GM12878 (cell line): ENCODE data around the gene GLG1. TPM values are rescaled to one million over a fixed set of nuclear protein-coding genes. Genes with fewer than 3 reads are reported as not detected.

Experiments
- ATAC-seq: fragments of 200-7000 bp; cut with Tn5 transposase; 3 replicates; pipeline ENCODE4 v1.9.1; 2020; ENCODE audit warnings: mild to moderate bottlenecking, moderate library complexity
- BruUV-seq: library from RNA; stranded (reverse); fragments of 400-500 nt; replicated peaks from 2 replicates; lab custom pipeline; 2021; lab: Mats Ljungman, UMichigan
- CTCF ChIA-PET: fragments of 300-600 bp; sonication (Branson Sonifier 250); formaldehyde crosslinking; extraction: SDS; loops from one replicate; lab custom pipeline; 2021; ENCODE audit warnings: inconsistent platforms; lab: Yijun Ruan, JAX
- POLR2A ChIA-PET: fragments of 350-600 bp; formaldehyde crosslinking; extraction: SDS; loops from one replicate; lab custom pipeline; 2021; ENCODE audit warnings: inconsistent platforms; lab: Charles Lee
- RAD21 ChIA-PET: fragments of 300-600 bp; sonication (Branson Sonifier 250); formaldehyde crosslinking; loops from one replicate; lab custom pipeline; 2023; ENCODE audit warnings: antibody characterized with exemption; ENCODE audit not compliant: unreplicated experiment; lab: Charles Lee
- SMC1A ChIA-PET: fragments of 300-600 bp; sonication (Branson Sonifier 250); formaldehyde crosslinking; loops from one replicate; lab custom pipeline; 2023; ENCODE audit not compliant: unreplicated experiment, uncharacterized antibody; lab: Charles Lee
- DNase-seq: peaks from one replicate; pipeline ENCODE4 v3.0.0-alpha.2; 2011; ENCODE audit warnings: low read depth, low spot score
- FAIRE-seq: peaks from 3 replicates; lab custom pipeline; 2011; peaks lifted over from hg19 to GRCh38; lab: Jason Lieb, UNC
- H2AFZ ChIP-seq: 2 replicates; pipeline ENCODE4 v1.6.0; 2011; ENCODE audit warnings: low read depth, low read length, control low read depth; ENCODE audit not compliant: control insufficient read depth
- H3K27ac ChIP-seq: 2 replicates; pipeline ENCODE4 v1.5.1; 2011; ENCODE audit warnings: control low read depth; ENCODE audit not compliant: control insufficient read depth, insufficient read depth
- H3K27me3 ChIP-seq, 2 experiments: replicated peaks in 1 of 2; 2 replicates each; pipeline versions ENCODE4 v1.6.0 to v1.6.1; 2011; ENCODE audit warnings: low read length in 1 of 2; ENCODE audit not compliant: control insufficient read depth in 2 of 2, insufficient read depth in 2 of 2
- H3K36me3 ChIP-seq, 2 experiments: 2 replicates each; pipeline ENCODE4 v1.5.1; 2011; ENCODE audit warnings: low read length in 1 of 2; ENCODE audit not compliant: control insufficient read depth in 2 of 2, insufficient read depth in 2 of 2
- H3K4me1 ChIP-seq: 2 replicates; pipeline ENCODE4 v1.6.1; 2011; ENCODE audit warnings: mild to moderate bottlenecking, low read length, moderate library complexity, mixed read lengths; ENCODE audit not compliant: control insufficient read depth, insufficient read depth
- H3K4me2 ChIP-seq: 2 replicates; pipeline ENCODE4 v1.6.0; 2011; ENCODE audit warnings: control low read depth; ENCODE audit not compliant: control insufficient read depth, insufficient read depth
- H3K4me3 ChIP-seq: fragments of 200-600 bp; sonication (generic); 2 replicates; pipeline ENCODE4 v1.5.1; 2016
- H3K79me2 ChIP-seq: 2 replicates; pipeline ENCODE4 v1.6.0; 2011; ENCODE audit warnings: low read length; ENCODE audit not compliant: control insufficient read depth, insufficient read depth
- H3K9ac ChIP-seq: 2 replicates; pipeline ENCODE4 v1.8.0; 2011; ENCODE audit warnings: low read length, control low read depth, mixed read lengths; ENCODE audit not compliant: control insufficient read depth, insufficient read depth
- H3K9me3 ChIP-seq: replicated peaks from 3 replicates; pipeline ENCODE4 v1.5.1; 2011; ENCODE audit warnings: mild to moderate bottlenecking, low read length; ENCODE audit not compliant: control insufficient read depth, insufficient read depth
- H4K20me1 ChIP-seq: 2 replicates; pipeline ENCODE4 v1.6.0; 2011; ENCODE audit not compliant: control insufficient read depth, insufficient read depth
- PRDM15 ChIP-seq: fragments of 450-650 bp; formaldehyde crosslinking; IDR thresholded peaks from 2 replicates; pipeline ENCODE4 v1.4.0; 2020; ENCODE audit warnings: mild to moderate bottlenecking, moderate library complexity
- WGBS: methylation state at CpG from one replicate; pipeline ENCODE4 v1.1.6; 2016; ENCODE audit warnings: low lambda C conversion rate; ENCODE audit not compliant: insufficient replicate concordance, insufficient coverage; ENCODE audit errors: missing lambda C conversion rate; 5-methylcytosine and 5-hydroxymethylcytosine counted together
- in situ Hi-C: fragments of 300-500 bp; cut with MboI; formaldehyde crosslinking; loops from 9 replicates; pipeline ENCODE4 v1.14.3; 2018; ENCODE audit warnings: mixed read lengths
- intact Hi-C: fragments of 100-400 bp; cut with micrococcal nuclease; formaldehyde crosslinking; loops from one replicate; pipeline ENCODE4 v1.14.2; 2022; ENCODE audit not compliant: unreplicated experiment
- polyA plus RNA-seq, 11 experiments: library from polyadenylated mRNA; depleted of rRNA in 4 of 11; unstranded in 6 of 11; stranded (reverse) in 5 of 11; fragments of >200 nt; fragmentation: Nextera tagmentation in 4 of 11; fragmentation: Illumina TruSeq in 1 of 11; extraction: Ambion mirVana in 4 of 11; extraction: Trizol in 1 of 11; gene quantifications; 1 replicate in 1 of 11; 2 replicates in 10 of 11; pipeline versions ENCODE4 v1.2.1 to v1.2.3, GENCODE V29; 2011 to 2016; ENCODE audit warnings: inconsistent platforms in 2 of 11, missing spikeins in 2 of 11, low read depth in 1 of 11
- total RNA-seq, 4 experiments: library from RNA; depleted of rRNA in 3 of 4; stranded (reverse); fragments of >200 nt in 3 of 4; fragmentation: Illumina TruSeq in 1 of 4; extraction: Trizol in 1 of 4; gene quantifications; 2 replicates each; pipeline versions ENCODE4 v1.2.1 to v1.2.3, GENCODE V29; 2013 to 2021

Gene GLG1
- total and polyA plus RNA-seq, 10 of the 15 experiments (the other 5 are each of a cell fraction or from before 2014, with no cell fraction given): 7.6 to 49.4 (median 28.2) TPM

- TF ChIP-seq PRDM15: no peak
- intact Hi-C loops: no loop called here
- no peak overlapping the region for H2AFZ ChIP-seq
- H3K36me3 ChIP-seq: peaks cover 0 to 3% of the 10 kb centered on the region in 2 experiments; a peak in 1 of 4 replicates
- no peak for ATAC-seq
- ChIA-PET POLR2A (interaction anchor here (0.6 to 0.8 kb wide), 2 partner anchors 14 to 980 kb away, joined by 3 read pairs; partner anchors contain the start of gene TMEM231), CTCF (interaction anchor here (1.2 kb wide), 1 partner anchor 10 kb away, joined by 3 read pairs; no protein-coding TSS in a partner anchor), RAD21 (no interaction called here), SMC1A (interaction anchor here (0.8 to 2.7 kb wide), 2 partner anchors 11 to 12 kb away, joined by 4 to 16 read pairs; no protein-coding TSS in a partner anchor)
- no peak overlapping the region for H3K27ac ChIP-seq
- H3K4me2 ChIP-seq: no peak overlapping the region
- no peaks in the 10 kb centered on the region for H4K20me1 ChIP-seq
- no peak for FAIRE-seq
- no TSS peak for BruUV-seq
- no peak for DNase-seq
- H3K27me3 ChIP-seq: no peaks in the 10 kb centered on the region
- WGBS: 99% methylated on average over 12 of the region's 12 CpGs
- no peak overlapping the region for H3K9ac ChIP-seq
- in situ Hi-C loops: no loop called here
- peaks cover 21% of the 10 kb centered on the region for H3K4me1 ChIP-seq
- no peaks in the 10 kb centered on the region for H3K9me3 ChIP-seq
- peaks cover 57% of the 10 kb centered on the region for H3K79me2 ChIP-seq
- H3K4me3 ChIP-seq: no peak overlapping the region
Observed at GRCh38 chr16:74575807-74576643, 30.9 kb downstream of the GLG1 start.
